Gastroesophageal sphincter (tissue), 3 donors: ENCODE data around the gene TMEM237.

Experiments
- EP300 ChIP-seq: sonication (generic); formaldehyde crosslinking; IDR thresholded peaks from one replicate; pipeline ENCODE4 v1.6.1; 2017; ENCODE audit warnings: antibody characterized with exemption, mild to moderate bottlenecking
- POLR2A ChIP-seq, 2 donors: fragments of 450-650 bp; IDR thresholded peaks; one replicate each; pipeline ENCODE4 v1.6.1; 2017; ENCODE audit warnings: antibody characterized with exemption in 2 of 2, mild to moderate bottlenecking in 2 of 2, moderate library complexity in 1 of 2
- POLR2AphosphoS5 ChIP-seq: sonication (generic); formaldehyde crosslinking; IDR thresholded peaks from one replicate; pipeline ENCODE4 v1.6.1; 2017; ENCODE audit warnings: antibody characterized with exemption
- TF ChIP-seq, protein P1 (sequence below), 4 experiments: fragments of 200-600 bp in 2 of 4; fragments of 450-650 bp in 2 of 4; sonication (generic) in 1 of 4; IDR thresholded peaks; one replicate each; pipeline ENCODE4 v1.5.1; 2017 to 2019; ENCODE audit warnings: antibody characterized with exemption in 4 of 4, mild to moderate bottlenecking in 2 of 4, moderate library complexity in 2 of 4

DNA sequence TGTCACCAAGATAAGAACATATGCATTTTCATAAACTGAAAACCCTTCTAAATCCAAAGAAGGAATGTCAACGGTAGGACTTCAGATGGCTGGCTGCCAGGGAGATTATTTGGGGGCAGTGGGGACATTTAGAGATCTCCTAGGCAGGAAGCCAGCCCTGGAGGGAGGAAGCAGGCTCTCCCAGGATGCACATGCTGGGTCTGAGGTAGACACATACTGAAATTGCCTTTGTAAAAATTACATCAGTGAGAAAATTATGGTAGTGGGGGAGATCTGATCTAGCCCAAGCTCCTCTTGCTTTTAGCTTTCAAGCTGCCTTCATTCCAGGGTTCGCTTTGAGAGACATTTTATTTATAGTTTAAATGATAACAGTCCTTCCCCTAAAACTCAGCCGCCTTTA is 31.0 kb upstream of the TMEM237 start:
- TF ChIP-seq, protein P1, sequence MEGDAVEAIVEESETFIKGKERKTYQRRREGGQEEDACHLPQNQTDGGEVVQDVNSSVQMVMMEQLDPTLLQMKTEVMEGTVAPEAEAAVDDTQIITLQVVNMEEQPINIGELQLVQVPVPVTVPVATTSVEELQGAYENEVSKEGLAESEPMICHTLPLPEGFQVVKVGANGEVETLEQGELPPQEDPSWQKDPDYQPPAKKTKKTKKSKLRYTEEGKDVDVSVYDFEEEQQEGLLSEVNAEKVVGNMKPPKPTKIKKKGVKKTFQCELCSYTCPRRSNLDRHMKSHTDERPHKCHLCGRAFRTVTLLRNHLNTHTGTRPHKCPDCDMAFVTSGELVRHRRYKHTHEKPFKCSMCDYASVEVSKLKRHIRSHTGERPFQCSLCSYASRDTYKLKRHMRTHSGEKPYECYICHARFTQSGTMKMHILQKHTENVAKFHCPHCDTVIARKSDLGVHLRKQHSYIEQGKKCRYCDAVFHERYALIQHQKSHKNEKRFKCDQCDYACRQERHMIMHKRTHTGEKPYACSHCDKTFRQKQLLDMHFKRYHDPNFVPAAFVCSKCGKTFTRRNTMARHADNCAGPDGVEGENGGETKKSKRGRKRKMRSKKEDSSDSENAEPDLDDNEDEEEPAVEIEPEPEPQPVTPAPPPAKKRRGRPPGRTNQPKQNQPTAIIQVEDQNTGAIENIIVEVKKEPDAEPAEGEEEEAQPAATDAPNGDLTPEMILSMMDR (IDR thresholded peaks at IDR 0.05) = no peak
- TF ChIP-seq POLR2A (IDR thresholded peaks at IDR 0.05) (no peak), POLR2AphosphoS5 (no peak), EP300 (no peak)
